Endodermal cell (in vitro differentiated cells): ENCODE results near the gene STAT6. TPM values are rescaled to one million over a fixed set of nuclear protein-coding genes. Genes with fewer than 3 reads are reported as not detected.

ENCODE experiments used
- DNase-seq: peaks from one replicate; pipeline ENCODE4 v3.0.0-alpha.2; 2017
- H3K27ac ChIP-seq: 2 replicates; pipeline ENCODE4 v1.5.1; 2013; ENCODE audit warnings: mild to moderate bottlenecking, low read depth, low read length, moderate library complexity
- H3K27me3 ChIP-seq: 2 replicates; pipeline ENCODE4 v1.6.1; 2013; ENCODE audit warnings: mild to moderate bottlenecking, low read length, moderate library complexity; ENCODE audit not compliant: insufficient read depth, control insufficient read depth, poor library complexity, severe bottlenecking
- H3K36me3 ChIP-seq: 2 replicates; pipeline ENCODE4 v1.7.0; 2013; ENCODE audit warnings: mild to moderate bottlenecking, low read length, moderate library complexity; ENCODE audit not compliant: control insufficient read depth, insufficient read depth
- H3K4me1 ChIP-seq: one replicate; pipeline ENCODE4 v1.7.0; 2013; ENCODE audit warnings: low read length; ENCODE audit not compliant: control insufficient read depth, insufficient read depth
- H3K4me3 ChIP-seq: 2 replicates; pipeline ENCODE4 v1.5.1; 2013; ENCODE audit warnings: mild to moderate bottlenecking, low read length, moderate library complexity
- H3K9ac ChIP-seq: 2 replicates; pipeline ENCODE4 v1.6.1; 2013; ENCODE audit warnings: mild to moderate bottlenecking, low read length, moderate library complexity; ENCODE audit not compliant: poor library complexity, severe bottlenecking; ENCODE audit errors: extremely low read depth
- H3K9me3 ChIP-seq: 2 replicates; pipeline ENCODE4 v1.6.1; 2013; ENCODE audit warnings: mild to moderate bottlenecking, low read length, moderate library complexity; ENCODE audit not compliant: control insufficient read depth
- H3K27ac Mint-ChIP-seq: 2 replicates; pipeline ENCODE4 v1.8.0; 2020; ENCODE audit warnings: mixed read lengths
- H3K27me3 Mint-ChIP-seq: 2 replicates; pipeline ENCODE4 v1.8.0; 2021; ENCODE audit warnings: mild to moderate bottlenecking, mixed read lengths; ENCODE audit not compliant: insufficient read depth
- H3K36me3 Mint-ChIP-seq: 2 replicates; pipeline ENCODE4 v1.8.0; 2020; ENCODE audit warnings: low read depth, mixed read lengths
- H3K4me1 Mint-ChIP-seq: 2 replicates; pipeline ENCODE4 v1.8.0; 2020; ENCODE audit warnings: mixed read lengths
- H3K4me3 Mint-ChIP-seq: 2 replicates; pipeline ENCODE4 v1.8.0; 2020; ENCODE audit warnings: mild to moderate bottlenecking, moderate library complexity, mixed read lengths
- H3K9me3 Mint-ChIP-seq: 2 replicates; pipeline ENCODE4 v1.8.0; 2020; ENCODE audit warnings: mild to moderate bottlenecking, mixed read lengths
- WGBS, 2 experiments: methylation state at CpG; one replicate each; pipeline versions ENCODE4 v1.1.5 to v1.1.7; 2013; ENCODE audit warnings: missing lambda C conversion rate in 2 of 2, mixed read lengths in 1 of 2; ENCODE audit not compliant: insufficient coverage in 1 of 2, insufficient read length in 1 of 2; 5-methylcytosine and 5-hydroxymethylcytosine counted together
- total RNA-seq, 2 donors: library from RNA; stranded (reverse); fragmentation: NEBNext Ultra II Directional in 1 of 2; extraction: Animal tissue kit (Norgen Biotek cat#: 25700) in 1 of 2; gene quantifications; 2 replicates in 1 of 2; 3 replicates in 1 of 2; pipeline ENCODE4 v1.2.1, GENCODE V29; 2021
- TF ChIP-seq, protein P1 (sequence below): fragments of 200-600 bp; sonication (generic); conservative IDR thresholded peaks from 2 replicates; pipeline ENCODE4 v1.5.0; 2021; ENCODE audit warnings: antibody characterized with exemption, mild to moderate bottlenecking

Gene STAT6
- total RNA-seq, 2 donors from 2014 or later: 60.2 to 102 TPM

DNA sequence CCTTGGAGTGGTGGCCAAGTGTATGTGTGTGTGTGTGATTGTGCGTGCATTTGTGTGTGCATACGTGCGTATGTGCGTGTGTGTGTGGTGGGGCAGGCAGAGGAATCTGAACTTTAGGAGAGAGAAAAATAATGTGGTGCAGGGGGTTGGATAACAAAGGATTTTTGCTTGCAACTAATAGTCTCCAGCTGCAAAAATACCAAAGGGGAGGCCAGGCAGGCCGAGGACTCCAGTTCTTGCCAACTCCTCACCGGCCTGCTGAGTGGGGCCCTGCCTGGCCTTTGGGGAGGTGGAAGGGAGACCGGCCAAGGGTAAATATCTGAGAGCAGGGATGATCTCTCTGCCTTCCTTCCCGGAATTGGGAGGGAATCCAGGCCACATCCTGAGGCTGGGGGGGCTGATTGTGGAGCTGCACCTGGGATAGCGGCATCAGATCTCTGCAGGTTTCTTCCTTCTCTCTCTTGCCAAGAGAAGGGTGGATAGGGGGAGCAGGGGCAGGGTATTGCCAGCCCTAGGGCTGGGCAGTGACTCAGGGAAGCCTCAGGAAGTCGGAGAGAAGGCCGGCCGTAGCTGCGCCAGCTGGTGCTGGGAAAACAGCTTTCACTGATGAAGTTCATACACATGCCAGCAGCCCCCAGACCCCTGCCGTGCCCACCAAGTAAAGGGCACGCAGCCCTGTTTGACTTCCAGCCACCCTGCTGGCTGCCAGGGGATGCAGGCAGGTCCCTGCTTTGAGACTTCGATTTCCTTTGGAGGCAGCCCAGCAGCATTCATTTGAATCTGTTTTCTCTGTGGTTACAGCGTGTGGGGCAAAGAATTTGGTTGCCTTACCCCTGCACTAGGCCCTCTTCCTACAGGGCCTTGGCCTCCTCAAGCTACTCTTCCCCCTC lies 40.8 kb upstream of the STAT6 start:
- Histone ChIP-seq H3K9ac (no peak overlapping the region), H3K9me3 (no peaks in the 10 kb centered on the region), H3K27me3 (no peaks in the 10 kb centered on the region), H3K36me3 (peaks cover 58% of the 10 kb centered on the region), H3K27ac (no peak overlapping the region), H3K4me3 (no peak overlapping the region), H3K4me1 (peaks cover 24% of the 10 kb centered on the region)
- H3K27me3 Mint-ChIP-seq: no peaks in the 10 kb centered on the region
- peaks cover 26% of the 10 kb centered on the region for H3K4me1 Mint-ChIP-seq
- peaks cover 51% of the 10 kb centered on the region for H3K36me3 Mint-ChIP-seq
- 91 to 93% methylated on average over 12 to 17 of the region's 17 CpGs for WGBS, 2 experiments
- no peak for DNase-seq
- no peak overlapping the region for H3K27ac Mint-ChIP-seq
- TF ChIP-seq, protein P1, sequence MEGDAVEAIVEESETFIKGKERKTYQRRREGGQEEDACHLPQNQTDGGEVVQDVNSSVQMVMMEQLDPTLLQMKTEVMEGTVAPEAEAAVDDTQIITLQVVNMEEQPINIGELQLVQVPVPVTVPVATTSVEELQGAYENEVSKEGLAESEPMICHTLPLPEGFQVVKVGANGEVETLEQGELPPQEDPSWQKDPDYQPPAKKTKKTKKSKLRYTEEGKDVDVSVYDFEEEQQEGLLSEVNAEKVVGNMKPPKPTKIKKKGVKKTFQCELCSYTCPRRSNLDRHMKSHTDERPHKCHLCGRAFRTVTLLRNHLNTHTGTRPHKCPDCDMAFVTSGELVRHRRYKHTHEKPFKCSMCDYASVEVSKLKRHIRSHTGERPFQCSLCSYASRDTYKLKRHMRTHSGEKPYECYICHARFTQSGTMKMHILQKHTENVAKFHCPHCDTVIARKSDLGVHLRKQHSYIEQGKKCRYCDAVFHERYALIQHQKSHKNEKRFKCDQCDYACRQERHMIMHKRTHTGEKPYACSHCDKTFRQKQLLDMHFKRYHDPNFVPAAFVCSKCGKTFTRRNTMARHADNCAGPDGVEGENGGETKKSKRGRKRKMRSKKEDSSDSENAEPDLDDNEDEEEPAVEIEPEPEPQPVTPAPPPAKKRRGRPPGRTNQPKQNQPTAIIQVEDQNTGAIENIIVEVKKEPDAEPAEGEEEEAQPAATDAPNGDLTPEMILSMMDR: no peak
- no peak overlapping the region for H3K4me3 Mint-ChIP-seq
- H3K9me3 Mint-ChIP-seq: no peaks in the 10 kb centered on the region

DNA sequence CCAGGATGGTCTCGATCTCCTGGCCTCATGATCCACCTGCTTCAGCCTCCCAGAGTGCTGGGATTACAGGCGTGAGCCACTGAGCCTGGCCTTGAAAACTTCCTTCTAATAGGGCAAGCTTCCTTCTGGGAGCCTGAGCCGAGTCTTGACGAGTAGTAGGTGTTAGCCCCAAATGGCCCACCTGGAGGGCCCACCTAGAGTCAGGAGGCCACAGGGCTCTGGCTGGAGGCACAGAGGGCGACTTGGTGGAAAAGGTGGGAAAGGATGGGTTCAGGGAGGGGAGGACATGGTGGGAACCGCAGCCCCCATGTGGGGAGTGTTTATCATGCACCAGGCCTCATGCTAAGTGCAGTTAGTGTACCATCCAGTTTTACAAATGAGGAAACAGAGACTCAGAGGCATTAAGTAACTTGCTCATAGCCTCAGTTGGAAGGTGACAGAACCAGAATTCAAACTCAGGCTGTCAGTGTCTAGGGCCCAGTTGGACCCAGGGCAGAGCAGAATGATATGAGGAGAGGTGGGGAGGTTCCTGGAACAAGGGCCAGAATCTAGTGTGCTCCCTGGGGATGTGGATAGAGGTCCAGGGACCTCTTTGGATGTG lies 39.3 kb upstream of the STAT6 start:
- Histone ChIP-seq H3K27ac (no peak overlapping the region), H3K9me3 (no peaks in the 10 kb centered on the region), H3K4me1 (peaks cover 31% of the 10 kb centered on the region), H3K27me3 (no peaks in the 10 kb centered on the region), H3K4me3 (no peak overlapping the region), H3K9ac (no peak overlapping the region), H3K36me3 (peaks cover 56% of the 10 kb centered on the region)
- H3K36me3 Mint-ChIP-seq: peaks cover 47% of the 10 kb centered on the region
- peaks cover 40% of the 10 kb centered on the region for H3K4me1 Mint-ChIP-seq
- TF ChIP-seq, protein P1: no peak
- H3K27me3 Mint-ChIP-seq: no peaks in the 10 kb centered on the region
- no peak overlapping the region for H3K27ac Mint-ChIP-seq
- DNase-seq: no peak
- H3K4me3 Mint-ChIP-seq: no peak overlapping the region
- 90 to 100% methylated on average over 6 of the region's 6 CpGs for WGBS, 2 experiments
- no peaks in the 10 kb centered on the region for H3K9me3 Mint-ChIP-seq

DNA sequence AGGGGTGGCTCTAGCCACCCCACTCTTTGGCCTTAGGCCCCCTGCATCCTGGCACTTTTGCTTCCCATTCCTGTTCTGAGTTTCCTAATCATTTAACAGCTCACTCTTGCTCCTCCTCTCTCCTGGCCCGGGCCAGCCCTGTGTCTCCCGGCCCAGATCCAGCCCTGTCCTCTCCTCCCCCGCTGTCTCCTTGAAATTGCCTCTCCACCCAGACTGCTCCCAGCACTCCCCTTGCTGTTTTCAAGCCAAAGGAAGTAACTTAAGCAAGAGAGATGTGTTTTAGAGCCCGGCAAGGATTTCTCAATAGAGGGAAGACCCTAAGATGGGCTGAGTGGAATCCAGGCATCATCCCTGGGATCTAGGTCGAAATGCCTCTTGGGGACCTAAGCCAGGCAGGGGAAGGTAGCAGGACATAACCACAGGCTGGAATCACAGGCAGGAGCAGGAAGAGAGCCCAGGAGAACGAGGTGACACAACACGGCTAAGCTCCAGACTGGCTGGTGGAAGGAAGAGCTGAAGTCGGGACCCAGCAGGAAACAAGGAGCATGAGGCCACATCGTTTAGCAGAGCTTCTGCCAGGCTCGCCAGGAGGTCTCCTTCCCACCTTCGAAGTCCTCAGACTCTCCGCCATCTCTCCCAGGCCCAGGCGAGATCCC lies 38.2 kb upstream of the STAT6 start:
- no peak for DNase-seq
- Histone ChIP-seq H3K9ac (no peak overlapping the region), H3K4me3 (no peak overlapping the region), H3K27me3 (no peaks in the 10 kb centered on the region), H3K4me1 (peaks cover 26% of the 10 kb centered on the region), H3K9me3 (no peaks in the 10 kb centered on the region), H3K36me3 (peaks cover 58% of the 10 kb centered on the region), H3K27ac (no peak overlapping the region)
- TF ChIP-seq, protein P1: no peak
- Mint-ChIP-seq H3K4me3 (no peak overlapping the region), H3K4me1 (peaks cover 36% of the 10 kb centered on the region), H3K27me3 (no peaks in the 10 kb centered on the region), H3K9me3 (no peaks in the 10 kb centered on the region), H3K27ac (peak overlapping the region; percentile 83), H3K36me3 (peaks cover 44% of the 10 kb centered on the region)
- 86 to 92% methylated on average over 6 to 13 of the region's 13 CpGs for WGBS, 2 experiments
